Stimulated activated naive CD8-positive, alpha-beta T cell treated with anti-CD3 and anti-CD28 coated beads, Interleukin-15, amount 100 ng/mL, for 72 hours (primary cell): ENCODE measurements around the gene STK39.
"Not testable (repeated sequence)": the region's sequence is repeated elsewhere in the genome, so short reads cannot be mapped to it uniquely, and the experiment has no call there.

Source experiments
- ATAC-seq: fragments of 150-1000 bp; cut with Tn5 transposase; 2 replicates; pipeline ENCODE4 v1.10.0; 2021; ENCODE audit warnings: mild to moderate bottlenecking, moderate library complexity
- DNase-seq, 2 donors: peaks; one replicate each; pipeline ENCODE4 v3.0.0; 2021 to 2022
- H3K27ac Mint-ChIP-seq, 2 donors: one replicate each; pipeline ENCODE4 v1.8.0; 2022; ENCODE audit warnings: mild to moderate bottlenecking in 2 of 2, mixed read lengths in 2 of 2, moderate library complexity in 2 of 2
- H3K27me3 Mint-ChIP-seq: one replicate; pipeline ENCODE4 v1.8.0; 2022; ENCODE audit warnings: mixed read lengths
- H3K4me1 Mint-ChIP-seq: one replicate; pipeline ENCODE4 v1.8.0; 2022; ENCODE audit warnings: mild to moderate bottlenecking, mixed read lengths
- H3K4me3 Mint-ChIP-seq, 2 donors: one replicate each; pipeline ENCODE4 v1.8.0; 2022; ENCODE audit warnings: mild to moderate bottlenecking in 2 of 2, mixed read lengths in 2 of 2, moderate library complexity in 1 of 2
- H3K9me3 Mint-ChIP-seq, 2 donors: one replicate each; pipeline ENCODE4 v1.8.0; 2022; ENCODE audit warnings: mixed read lengths in 2 of 2

Gene STK39

GRCh38 chr2:168062936-168063335 is 184.5 kb downstream of the STK39 start:
- no peak for ATAC-seq
- no peak overlapping the region for H3K4me3 Mint-ChIP-seq
- no peaks in the 10 kb centered on the region for H3K4me1 Mint-ChIP-seq
- no peaks in the 10 kb centered on the region for H3K27me3 Mint-ChIP-seq
- DNase-seq = no peak
- no peak overlapping the region for H3K27ac Mint-ChIP-seq
- no peaks in the 10 kb centered on the region for H3K9me3 Mint-ChIP-seq

DNA sequence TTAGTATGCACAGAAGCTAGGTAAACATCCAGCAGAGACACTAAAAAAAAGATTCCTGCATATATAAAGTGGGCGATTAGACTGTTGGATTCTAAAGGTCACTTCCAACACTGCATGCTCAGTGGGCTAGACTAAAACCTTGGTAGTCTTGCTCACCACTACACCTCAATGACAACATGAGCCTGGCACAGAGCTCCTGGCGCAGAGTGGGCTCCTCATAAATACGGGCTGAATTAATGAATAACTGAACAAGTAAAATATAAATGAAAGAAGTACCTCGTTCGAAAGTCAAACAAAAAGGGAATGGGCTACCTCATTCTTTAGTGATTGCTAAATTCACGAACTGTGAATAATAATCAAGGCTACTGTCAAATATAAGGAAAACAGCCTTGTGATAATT is 185.3 kb downstream of the STK39 start:
- ATAC-seq (no peak), DNase-seq (no peak)
- Mint-ChIP-seq H3K4me1 (no peaks in the 10 kb centered on the region), H3K9me3 (no peaks in the 10 kb centered on the region), H3K27ac (no peak overlapping the region), H3K4me3 (no peak overlapping the region), H3K27me3 (no peaks in the 10 kb centered on the region)

DNA sequence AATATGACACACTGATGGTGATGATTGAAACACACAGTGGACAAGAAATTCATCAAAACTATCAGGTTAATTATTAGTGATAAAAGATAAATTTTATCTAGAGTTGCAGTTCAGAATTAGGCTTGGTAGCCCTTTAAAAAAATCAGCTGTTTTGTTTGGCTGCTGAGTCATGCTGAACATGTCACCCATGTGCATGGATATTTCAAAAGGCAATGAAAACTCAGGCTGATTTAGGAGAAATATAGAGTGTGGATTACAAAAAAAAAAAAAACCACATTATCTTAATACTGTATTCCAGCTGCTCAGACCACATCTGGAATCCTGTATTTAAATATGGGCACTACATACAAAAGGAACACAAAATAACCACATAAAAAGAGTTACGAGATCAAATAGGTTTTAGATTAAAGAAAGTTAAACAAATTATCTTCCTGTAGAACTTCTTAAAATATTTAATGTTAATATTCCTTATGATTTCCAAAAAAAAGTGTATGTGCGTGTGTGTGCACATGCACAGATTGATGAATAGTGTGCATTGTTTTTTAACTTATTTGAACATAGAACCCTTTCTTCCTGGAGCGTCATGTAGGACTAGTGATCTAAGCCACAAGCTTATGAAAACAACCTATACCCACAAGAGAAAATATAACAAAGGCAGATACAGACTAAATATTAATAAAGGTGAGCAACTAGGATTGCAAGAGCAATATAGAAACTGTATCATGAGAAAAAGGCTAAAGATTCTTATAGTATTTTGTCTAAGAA is 186.2 kb downstream of the STK39 start:
- no peaks in the 10 kb centered on the region for H3K4me1 Mint-ChIP-seq
- ATAC-seq = no peak
- DNase-seq = no peak
- H3K4me3 Mint-ChIP-seq = no peak overlapping the region
- no peaks in the 10 kb centered on the region for H3K9me3 Mint-ChIP-seq
- H3K27me3 Mint-ChIP-seq = no peaks in the 10 kb centered on the region
- no peak overlapping the region for H3K27ac Mint-ChIP-seq

- Mint-ChIP-seq H3K4me3 (no peak overlapping the region), H3K9me3 (no peaks in the 10 kb centered on the region), H3K4me1 (no peaks in the 10 kb centered on the region), H3K27ac (no peak overlapping the region), H3K27me3 (no peaks in the 10 kb centered on the region)
- DNase-seq = no peak
- ATAC-seq = no peak
These were observed 187.6 kb downstream of the STK39 start for GRCh38 chr2:168059758-168060157.

- Mint-ChIP-seq H3K27ac (no peak overlapping the region), H3K4me3 (no peak overlapping the region), H3K4me1 (no peaks in the 10 kb centered on the region), H3K27me3 (no peaks in the 10 kb centered on the region), H3K9me3 (no peaks in the 10 kb centered on the region)
- ATAC-seq (no peak), DNase-seq (no peak)
These were observed 188.7 kb downstream of the STK39 start for GRCh38 chr2:168058675-168059074.

GRCh38 chr2:168056242-168056787 is 191.1 kb downstream of the STK39 start:
- no peak for ATAC-seq
- Mint-ChIP-seq H3K27ac (no peak overlapping the region), H3K9me3 (no peaks in the 10 kb centered on the region), H3K4me3 (no peak overlapping the region), H3K4me1 (no peaks in the 10 kb centered on the region), H3K27me3 (no peaks in the 10 kb centered on the region)
- no peak for DNase-seq

DNA sequence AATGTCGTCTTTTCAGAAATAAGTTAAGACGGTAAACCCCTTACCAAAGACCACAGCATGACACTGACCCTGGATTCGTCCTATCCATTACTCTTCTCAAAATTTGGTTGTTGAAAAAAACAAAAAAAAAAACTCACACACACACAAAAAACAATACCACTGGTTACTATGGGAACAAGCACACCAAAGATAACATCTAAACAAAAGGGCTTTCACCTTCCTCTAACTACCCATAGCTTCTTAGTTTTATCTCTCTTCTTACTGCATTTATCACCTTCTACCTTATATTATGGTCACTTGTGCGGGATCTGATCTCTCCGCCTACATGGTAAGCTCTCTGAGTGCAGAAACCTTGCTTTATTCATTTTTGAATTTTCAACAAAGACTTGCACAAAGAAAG is 192.7 kb downstream of the STK39 start:
- H3K9me3 Mint-ChIP-seq = no peaks in the 10 kb centered on the region
- DNase-seq (no peak), ATAC-seq (no peak)

DNA sequence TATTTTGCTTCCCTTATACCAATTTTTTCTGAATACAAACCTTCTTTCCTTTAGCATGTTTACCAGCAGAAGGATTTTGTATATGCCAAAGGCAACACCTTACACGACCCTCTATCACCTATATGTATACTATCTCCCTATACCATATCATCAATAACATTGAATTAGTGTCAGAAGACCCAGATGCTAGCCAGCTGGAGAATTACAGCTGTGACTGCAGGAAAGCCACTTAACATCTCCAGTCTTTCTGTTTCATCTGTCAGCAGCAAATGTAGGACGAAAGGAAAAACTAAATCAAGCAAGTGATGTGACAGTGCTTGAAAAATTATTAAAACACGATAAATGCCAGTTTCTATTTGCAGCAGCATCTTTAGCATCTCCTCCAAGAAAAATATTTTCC is 193.7 kb downstream of the STK39 start:
- Mint-ChIP-seq H3K4me3 (no peak overlapping the region), H3K27ac (no peak overlapping the region), H3K27me3 (no peaks in the 10 kb centered on the region), H3K9me3 (no peaks in the 10 kb centered on the region), H3K4me1 (peaks cover 2% of the 10 kb centered on the region)
- no peak for DNase-seq
- no peak for ATAC-seq

More for the DNA sequence above, 192.7 kb downstream of the STK39 start:
- no peak overlapping the region for H3K27ac Mint-ChIP-seq
- H3K4me1 Mint-ChIP-seq = no peaks in the 10 kb centered on the region
- H3K4me3 Mint-ChIP-seq = no peak overlapping the region
- H3K27me3 Mint-ChIP-seq = no peaks in the 10 kb centered on the region

- DNase-seq (no peak), ATAC-seq (no peak)
- H3K4me3 Mint-ChIP-seq = no peak overlapping the region
- H3K4me1 Mint-ChIP-seq = peaks cover 6% of the 10 kb centered on the region
- no peaks in the 10 kb centered on the region for H3K9me3 Mint-ChIP-seq
- no peak overlapping the region for H3K27ac Mint-ChIP-seq
- H3K27me3 Mint-ChIP-seq = no peaks in the 10 kb centered on the region
These were observed 194.6 kb downstream of the STK39 start for GRCh38 chr2:168052773-168053172.

- Mint-ChIP-seq H3K27me3 (no peaks in the 10 kb centered on the region), H3K4me3 (no peak overlapping the region), H3K4me1 (peaks cover 6% of the 10 kb centered on the region), H3K27ac (no peak overlapping the region), H3K9me3 (no peaks in the 10 kb centered on the region)
- ATAC-seq = no peak
- no peak for DNase-seq
These were observed 197.0 kb downstream of the STK39 start for GRCh38 chr2:168050377-168050776.

- H3K4me3 Mint-ChIP-seq = no peak overlapping the region
- no peak for DNase-seq
- peaks cover 6% of the 10 kb centered on the region for H3K4me1 Mint-ChIP-seq
- no peak overlapping the region for H3K27ac Mint-ChIP-seq
- ATAC-seq = no peak
- no peaks in the 10 kb centered on the region for H3K9me3 Mint-ChIP-seq
- no peaks in the 10 kb centered on the region for H3K27me3 Mint-ChIP-seq
These were observed 197.8 kb downstream of the STK39 start for GRCh38 chr2:168049609-168050008.

DNA sequence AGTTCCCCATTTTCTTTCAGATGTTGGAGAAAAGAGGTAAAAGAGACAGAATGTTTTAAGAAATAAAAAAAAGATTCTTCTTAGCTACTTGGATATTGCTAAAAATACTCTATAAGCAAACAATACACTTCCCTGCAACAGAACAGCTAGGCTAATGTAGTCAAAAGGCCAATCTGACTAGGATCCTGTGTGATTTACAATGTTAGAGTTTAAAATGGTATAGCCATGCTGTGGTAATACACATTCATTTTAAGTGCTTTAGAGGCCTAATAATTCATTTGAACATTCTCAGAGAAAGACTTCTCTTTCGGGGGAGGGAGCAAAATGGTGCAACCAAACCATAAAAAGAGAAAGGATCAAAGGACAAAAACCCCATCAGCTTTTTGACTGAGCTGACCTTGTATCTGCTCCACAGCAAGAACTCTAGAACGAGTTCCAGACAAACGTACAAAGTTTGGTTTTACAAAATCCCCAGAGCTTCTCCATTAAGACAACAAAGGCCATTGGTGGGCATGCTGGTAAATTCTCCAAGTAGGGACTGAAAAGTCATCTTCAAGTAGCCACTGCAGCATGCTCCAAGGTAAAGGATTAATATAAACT is 200.2 kb downstream of the STK39 start:
- Mint-ChIP-seq H3K27ac (no peak overlapping the region), H3K4me3 (no peak overlapping the region), H3K9me3 (no peaks in the 10 kb centered on the region), H3K27me3 (no peaks in the 10 kb centered on the region), H3K4me1 (peaks cover 9% of the 10 kb centered on the region)
- DNase-seq = no peak
- no peak for ATAC-seq

DNA sequence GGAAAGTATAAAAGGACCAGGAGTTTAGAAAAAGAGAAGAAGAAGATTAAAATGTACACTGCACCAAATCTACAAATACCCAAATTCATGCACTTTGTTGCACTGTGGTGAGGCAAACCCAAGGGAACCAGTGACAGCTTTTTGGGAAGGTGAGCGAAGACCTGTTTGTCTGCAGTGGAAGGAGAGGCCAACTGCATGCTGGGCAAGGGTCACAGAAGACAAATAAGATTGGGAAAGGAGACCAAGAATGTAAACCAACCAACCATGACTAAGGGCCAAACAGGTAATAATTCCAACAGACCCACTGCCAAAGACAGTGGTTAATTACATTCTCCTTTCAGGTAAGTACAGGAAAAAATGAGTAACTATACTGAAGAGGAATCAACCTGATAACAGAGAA is 202.8 kb downstream of the STK39 start:
- Mint-ChIP-seq H3K27ac (no peak overlapping the region), H3K4me1 (peaks cover 13% of the 10 kb centered on the region), H3K27me3 (no peaks in the 10 kb centered on the region), H3K9me3 (no peaks in the 10 kb centered on the region), H3K4me3 (no peak overlapping the region)
- no peak for DNase-seq
- ATAC-seq = no peak

DNA sequence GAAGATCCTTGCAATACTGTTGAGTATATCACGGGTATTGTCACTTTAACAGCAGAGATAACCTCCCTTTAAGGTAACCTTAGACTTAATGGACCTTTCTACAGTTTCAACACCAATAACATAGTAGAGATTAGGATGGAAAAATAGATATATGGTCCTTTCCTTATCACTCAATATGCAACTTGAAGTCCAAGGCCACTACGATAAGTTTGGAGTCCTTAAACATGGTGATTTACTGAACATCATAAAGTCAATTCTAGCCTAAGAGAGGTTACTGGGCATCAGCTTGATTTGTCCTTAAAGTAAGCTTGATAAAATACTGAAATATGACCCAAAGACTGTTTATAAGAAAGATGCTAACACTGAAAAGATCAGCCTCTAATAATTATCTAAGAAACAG is 203.2 kb downstream of the STK39 start:
- DNase-seq (no peak), ATAC-seq (no peak)
- Mint-ChIP-seq H3K27me3 (no peaks in the 10 kb centered on the region), H3K4me3 (no peak overlapping the region), H3K4me1 (peaks cover 13% of the 10 kb centered on the region), H3K27ac (no peak overlapping the region), H3K9me3 (no peaks in the 10 kb centered on the region)

DNA sequence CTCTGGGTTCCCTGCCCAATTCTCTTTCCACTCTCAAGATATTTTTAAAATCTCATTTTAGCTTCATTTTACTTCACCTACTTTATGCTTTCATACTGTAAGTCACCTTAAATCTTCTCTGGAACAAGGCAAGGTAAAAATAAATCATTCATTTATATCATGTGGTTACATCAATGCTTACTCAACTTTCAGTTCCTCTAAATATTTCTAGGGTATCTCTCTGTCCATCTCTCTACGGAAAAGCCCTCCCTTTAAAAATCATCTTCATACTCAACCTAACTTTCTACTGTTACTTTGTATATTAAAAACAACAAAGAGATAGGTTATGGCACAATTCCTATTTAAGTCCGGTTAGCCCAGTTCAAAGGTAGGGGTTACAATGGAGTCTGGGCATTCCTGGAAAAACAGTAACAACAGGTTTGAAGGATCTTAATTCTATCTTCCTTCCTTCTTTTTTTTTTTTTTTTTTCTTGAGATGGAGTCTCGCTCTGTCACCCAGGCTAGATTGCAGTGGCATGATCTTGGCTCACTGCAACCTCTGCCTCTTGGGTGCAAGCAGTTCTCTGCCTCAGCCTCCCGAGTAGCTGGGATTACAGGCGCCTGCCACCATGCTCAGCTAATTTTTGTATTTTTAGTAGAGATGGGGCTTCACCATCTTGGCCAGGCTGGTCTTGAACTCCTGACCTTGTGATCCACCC is 205.1 kb downstream of the STK39 start:
- not testable (repeated sequence) for H3K4me3 Mint-ChIP-seq, H3K4me1 Mint-ChIP-seq, H3K9me3 Mint-ChIP-seq, H3K27me3 Mint-ChIP-seq, ATAC-seq, DNase-seq
- peak overlapping the region in 1 of 2 donors; percentile 72 for H3K27ac Mint-ChIP-seq

GRCh38 chr2:168039881-168040280 is 207.5 kb downstream of the STK39 start:
- DNase-seq (no peak), ATAC-seq (no peak)
- Mint-ChIP-seq H3K27ac (no peak overlapping the region), H3K4me1 (peaks cover 7% of the 10 kb centered on the region), H3K27me3 (no peaks in the 10 kb centered on the region), H3K9me3 (no peaks in the 10 kb centered on the region), H3K4me3 (no peak overlapping the region)
